ENCODE results near the gene BICRAL.

BICRAL gene

GRCh38 chr6:42914546-42914945 lies 132.7 kb downstream of the BICRAL start:
- H3K4me3 ChIP-seq (ENCODE audit: low read depth, low read length), result no peak overlapping the region
- no peaks in the 10 kb centered on the region for H3K4me1 ChIP-seq (ENCODE audit: control insufficient read depth, insufficient read depth, low read length)
- no peaks in the 10 kb centered on the region for H3K36me3 ChIP-seq (ENCODE audit: control insufficient read depth, insufficient read depth, low read length)
- no peak overlapping the region for H3K9ac ChIP-seq (ENCODE audit: low read depth, low read length)
- no peaks in the 10 kb centered on the region for H3K27me3 ChIP-seq (ENCODE audit: control insufficient read depth, insufficient read depth, low read length)
- no peaks in the 10 kb centered on the region for H3K9me3 ChIP-seq (ENCODE audit: control insufficient read depth, insufficient read depth, low read length)

DNA sequence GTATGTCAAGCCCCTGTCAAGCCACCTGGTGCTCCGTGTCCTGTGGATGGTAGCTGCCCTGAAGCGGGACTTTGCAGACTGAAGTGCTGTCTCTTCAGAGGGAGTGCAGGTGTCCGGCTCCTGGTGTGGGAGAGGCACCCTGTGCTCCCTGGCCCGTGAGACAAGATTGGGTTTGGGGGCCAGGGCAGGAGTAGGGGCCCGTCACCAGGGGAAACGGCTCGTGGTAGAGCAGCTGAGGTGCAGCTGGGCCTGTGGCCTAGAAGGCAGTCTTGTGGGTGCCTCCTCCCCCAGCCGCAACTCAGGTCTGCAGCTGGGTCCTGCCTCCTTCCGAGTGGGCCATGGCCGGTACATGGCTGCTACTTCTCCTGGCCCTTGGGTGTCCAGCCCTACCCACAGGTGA lies 133.9 kb downstream of the BICRAL start, which contains the start of gene PTCRA:
TSS of gene PTCRA (plus strand) at position 322 of the 400 bp plus-strand sequence. CDS start at position 339, 17 bp downstream.
- Histone ChIP-seq H3K27me3 (ENCODE audit: control insufficient read depth, insufficient read depth, low read length) (no peaks in the 10 kb centered on the region), H3K4me1 (ENCODE audit: control insufficient read depth, insufficient read depth, low read length) (no peaks in the 10 kb centered on the region), H3K9ac (ENCODE audit: low read depth, low read length) (no peak within 1 kb of the TSS), H3K4me3 (ENCODE audit: low read depth, low read length) (no peak within 1 kb of the TSS), H3K36me3 (ENCODE audit: control insufficient read depth, insufficient read depth, low read length) (no peaks in the 10 kb centered on the region), H3K9me3 (ENCODE audit: control insufficient read depth, insufficient read depth, low read length) (no peaks in the 10 kb centered on the region)

GRCh38 chr6:42916288-42916687 lies 134.4 kb downstream of the BICRAL start:
- H3K27me3 ChIP-seq (ENCODE audit: control insufficient read depth, insufficient read depth, low read length), result no peaks in the 10 kb centered on the region
- no peak overlapping the region for H3K4me3 ChIP-seq (ENCODE audit: low read depth, low read length)
- H3K9me3 ChIP-seq (ENCODE audit: control insufficient read depth, insufficient read depth, low read length), result no peaks in the 10 kb centered on the region
- H3K36me3 ChIP-seq (ENCODE audit: control insufficient read depth, insufficient read depth, low read length), result no peaks in the 10 kb centered on the region
- no peak overlapping the region for H3K9ac ChIP-seq (ENCODE audit: low read depth, low read length)
- H3K4me1 ChIP-seq (ENCODE audit: control insufficient read depth, insufficient read depth, low read length), result no peaks in the 10 kb centered on the region

All from iPS-15b (cell line).